Hematopoietic multipotent progenitor cell treated with erythropoietin and hydrocortisone succinate and interleukin-3 and kit ligand, for 17 days (in vitro differentiated cells): Measurements from ENCODE around the gene KLHL13.

Experiments used
- DNase-seq: peaks from one replicate; pipeline ENCODE4 v3.0.0-alpha.2; 2015; ENCODE audit warnings: low spot score

KLHL13 gene

GRCh38 chrX:117851025-117851424, 265.6 kb downstream of the KLHL13 start:
- DNase-seq, result no peak
